Endothelial cell of umbilical vein (primary cell): ENCODE measurements around the gene MARK4. TPM values are rescaled to one million over a fixed set of nuclear protein-coding genes. Genes with fewer than 3 reads are reported as not detected.

ENCODE experiments used
- BruUV-seq: library from RNA; stranded (reverse); fragments of 400-500 nt; replicated peaks from 2 replicates; lab custom pipeline; 2021; lab: Mats Ljungman, UMichigan
- CTCF ChIA-PET: fragments of 300-600, 350-600 bp; sonication (Branson Sonifier 250); formaldehyde crosslinking; loops from one replicate; lab custom pipeline; 2021; ENCODE audit warnings: antibody characterized with exemption, inconsistent platforms; lab: Charles Lee
- POLR2A ChIA-PET: fragments of 300-600, 350-600 bp; sonication (Branson Sonifier 250); formaldehyde crosslinking; loops from one replicate; lab custom pipeline; 2021; ENCODE audit warnings: antibody characterized with exemption, inconsistent platforms; lab: Charles Lee
- DNase-seq: peaks from one replicate; pipeline ENCODE4 v3.0.0-alpha.2; 2011; ENCODE audit warnings: low read depth, low spot score
- FAIRE-seq: peaks from 2 replicates; lab custom pipeline; 2011; peaks lifted over from hg19 to GRCh38; lab: Jason Lieb, UNC
- H2AFZ ChIP-seq: 2 replicates; pipeline ENCODE4 v1.6.0; 2012; ENCODE audit warnings: low read depth, low read length, control low read depth, inconsistent platforms
- H3K27ac ChIP-seq: 2 replicates; pipeline ENCODE4 v1.5.1; 2011; ENCODE audit warnings: low read depth, mild to moderate bottlenecking, control low read depth, low read length, moderate library complexity; ENCODE audit not compliant: insufficient read depth
- H3K27me3 ChIP-seq, 2 experiments: 2 replicates each; pipeline versions ENCODE4 v1.6.0 to v1.6.1; 2011; ENCODE audit warnings: low read length in 2 of 2, mixed read lengths in 1 of 2; ENCODE audit not compliant: control insufficient read depth in 2 of 2, insufficient read depth in 2 of 2
- H3K36me3 ChIP-seq, 2 experiments: 2 replicates in 1 of 2; 3 replicates in 1 of 2; pipeline ENCODE4 v1.5.1; 2011; ENCODE audit warnings: low read length in 2 of 2, mild to moderate bottlenecking in 1 of 2, moderate library complexity in 1 of 2; ENCODE audit not compliant: control insufficient read depth in 2 of 2, insufficient read depth in 2 of 2; ENCODE audit errors: extremely low read depth in 1 of 2
- H3K4me1 ChIP-seq: 3 replicates; pipeline ENCODE4 v1.5.1; 2011; ENCODE audit warnings: mild to moderate bottlenecking, low read length; ENCODE audit not compliant: control insufficient read depth, insufficient read depth; ENCODE audit errors: extremely low read depth
- H3K4me2 ChIP-seq: 2 replicates; pipeline ENCODE4 v1.6.1; 2011; ENCODE audit warnings: low read length, control low read depth, mixed read lengths; ENCODE audit not compliant: insufficient read depth
- H3K4me3 ChIP-seq, 3 experiments: fragments of 200-600 bp in 1 of 3; sonication (generic), shearing (Covaris generic) in 1 of 3; replicated peaks in 1 of 3; 2 replicates each; pipeline ENCODE4 v1.5.1; 2011 to 2016; ENCODE audit warnings: control low read depth in 3 of 3, low read length in 3 of 3, mild to moderate bottlenecking in 2 of 3, inconsistent platforms in 1 of 3, low read depth in 1 of 3, moderate library complexity in 1 of 3; ENCODE audit not compliant: insufficient read depth in 1 of 3
- H3K79me2 ChIP-seq: 2 replicates; pipeline ENCODE4 v1.6.0; 2012; ENCODE audit warnings: low read length, inconsistent platforms; ENCODE audit not compliant: control insufficient read depth, insufficient read depth
- H3K9ac ChIP-seq: replicated peaks from 2 replicates; pipeline ENCODE3; 2011; ENCODE audit warnings: low read length, control low read depth; ENCODE audit not compliant: insufficient read depth; ENCODE audit errors: extremely low read depth
- H3K9me1 ChIP-seq: replicated peaks from 3 replicates; pipeline ENCODE4 v1.6.0; 2011; ENCODE audit warnings: mild to moderate bottlenecking, low read length; ENCODE audit not compliant: control insufficient read depth, insufficient read depth; ENCODE audit errors: extremely low read depth
- H3K9me3 ChIP-seq: replicated peaks from 2 replicates; pipeline ENCODE4 v1.5.1; 2012; ENCODE audit warnings: low read length, inconsistent platforms; ENCODE audit not compliant: control insufficient read depth, insufficient read depth
- H4K20me1 ChIP-seq: replicated peaks from 2 replicates; pipeline ENCODE3; 2011; ENCODE audit warnings: mild to moderate bottlenecking, low read length; ENCODE audit not compliant: control insufficient read depth, insufficient read depth; ENCODE audit errors: extremely low read depth
- FOS ChIP-seq: IDR thresholded peaks from 2 replicates; pipeline ENCODE4 v1.6.1; 2011; ENCODE audit warnings: mild to moderate bottlenecking, low read length, moderate library complexity, borderline replicate concordance; ENCODE audit not compliant: insufficient read depth
- GATA2 ChIP-seq: IDR thresholded peaks from 2 replicates; pipeline ENCODE4 v1.7.0; 2011; ENCODE audit warnings: low read depth, mild to moderate bottlenecking, moderate library complexity, mixed read lengths, low read length; ENCODE audit not compliant: insufficient read length, insufficient read depth
- POLR2A ChIP-seq: IDR thresholded peaks from 2 replicates; pipeline ENCODE4 v1.6.1; 2012; ENCODE audit warnings: low read depth, mild to moderate bottlenecking, control low read depth, low read length
- POLR2AphosphoS5 ChIP-seq: IDR thresholded peaks from 2 replicates; pipeline ENCODE4 v1.6.1; 2012; ENCODE audit warnings: low read depth, mild to moderate bottlenecking, control low read depth, low read length, moderate library complexity; ENCODE audit not compliant: insufficient read depth
- dilution Hi-C: fragments of 300-500 bp; cut with MboI; formaldehyde crosslinking; loops from one replicate; pipeline ENCODE4 v1.15.0; 2019; ENCODE audit warnings: low sequenced_read_pairs; ENCODE audit not compliant: extremely low pct_ligation_motif_present
- intact Hi-C: fragments of 100-400 bp; cut with micrococcal nuclease; formaldehyde crosslinking; loops from one replicate; pipeline ENCODE4 v1.10.0; 2022
- polyA plus RNA-seq, 4 experiments: library from polyadenylated mRNA; depleted of rRNA in 3 of 4; stranded (reverse) in 3 of 4; unstranded in 1 of 4; fragments of >200 nt; gene quantifications; 2 replicates each; pipeline versions ENCODE4 v1.2.1 to v1.2.3, GENCODE V29; 2011 to 2012; ENCODE audit warnings: missing spikeins in 1 of 4
- total RNA-seq: library from RNA; stranded (reverse); gene quantifications from 2 replicates; pipeline ENCODE4 v1.2.3, GENCODE V29; 2021
- TF ChIP-seq, protein P1 (sequence below), 2 donors: IDR thresholded peaks; 1 replicate in 1 of 2; 2 replicates in 1 of 2; pipeline ENCODE4 v1.5.1; 2011; ENCODE audit warnings: low read length in 2 of 2, mild to moderate bottlenecking in 2 of 2, moderate library complexity in 2 of 2, control low read depth in 1 of 2, inconsistent platforms in 1 of 2, low read depth in 1 of 2; ENCODE audit not compliant: insufficient read depth in 1 of 2; ENCODE audit errors: extremely low read depth in 1 of 2

The MARK4 gene
- total and polyA plus RNA-seq, 2 donors (not counting 3 experiments of a cell fraction or from before 2014, with no cell fraction given), result 13.9 to 51.6 TPM

DNA sequence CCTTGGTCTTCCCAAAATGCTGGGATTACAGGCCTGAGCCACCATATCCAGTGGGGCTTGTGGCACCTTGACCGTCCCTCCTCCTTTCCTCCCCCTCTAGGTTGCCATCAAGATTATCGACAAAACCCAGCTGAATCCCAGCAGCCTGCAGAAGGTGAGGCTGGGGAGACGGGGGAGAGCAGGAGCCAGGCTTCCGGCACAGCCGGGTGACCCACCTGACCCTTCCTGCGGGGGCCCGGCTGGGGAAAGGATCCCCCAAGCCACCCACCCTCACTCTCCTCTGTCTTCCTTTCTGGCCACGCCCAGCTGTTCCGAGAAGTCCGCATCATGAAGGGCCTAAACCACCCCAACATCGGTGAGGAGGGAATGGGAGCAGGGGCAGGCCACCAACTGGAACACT, 11.9 kb downstream of the MARK4 start:
- Histone ChIP-seq H3K79me2 (no peaks in the 10 kb centered on the region), H3K27ac (no peak overlapping the region), H3K9me3 (no peaks in the 10 kb centered on the region), H3K4me3 (no peak overlapping the region), H4K20me1 (no peaks in the 10 kb centered on the region), H3K4me1 (no peaks in the 10 kb centered on the region), H3K36me3 (peaks cover 0 to 14% of the 10 kb centered on the region in 2 experiments), H3K9ac (no peak overlapping the region), H3K9me1 (no peaks in the 10 kb centered on the region), H3K4me2 (no peak overlapping the region), H2AFZ (no peak overlapping the region), H3K27me3 (no peaks in the 10 kb centered on the region)
- intact Hi-C loops (no loop called here), dilution Hi-C loops (no loop called here)
- no peak for FAIRE-seq
- BruUV-seq, result no TSS peak
- ChIA-PET CTCF (no interaction called here), POLR2A (no interaction called here)
- no peak for DNase-seq
- TF ChIP-seq FOS, result no peak

DNA sequence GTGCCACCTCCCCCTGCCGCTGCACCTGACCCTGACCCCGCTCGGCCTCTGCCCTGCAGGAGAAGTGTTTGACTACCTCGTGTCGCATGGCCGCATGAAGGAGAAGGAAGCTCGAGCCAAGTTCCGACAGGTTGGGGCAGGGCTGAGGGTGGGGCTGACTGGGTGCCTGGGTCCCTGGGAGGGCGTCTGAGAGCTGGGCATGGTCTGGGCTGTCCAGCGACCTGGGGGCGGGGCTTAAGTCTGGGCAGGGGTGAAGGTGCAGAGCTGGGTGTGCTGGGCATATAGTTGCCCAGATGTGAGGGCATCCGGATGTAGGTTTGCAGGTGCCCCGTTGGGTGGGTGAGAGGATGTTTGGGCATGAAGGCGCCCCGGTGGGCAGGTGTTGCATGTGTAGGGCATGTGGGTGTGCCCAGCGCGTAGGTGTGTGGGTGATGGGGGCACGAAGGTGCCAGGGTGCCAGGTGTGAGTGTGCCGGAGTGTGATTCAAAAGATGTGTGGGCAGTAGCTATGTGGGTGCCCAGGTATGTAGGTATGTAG, 13.8 kb downstream of the MARK4 start:
- H3K4me1 ChIP-seq, result no peaks in the 10 kb centered on the region
- dilution Hi-C loops (no loop called here), intact Hi-C loops (no loop called here)
- no peak overlapping the region for H3K9ac ChIP-seq
- no peak overlapping the region for H3K27ac ChIP-seq
- no peaks in the 10 kb centered on the region for H3K27me3 ChIP-seq
- no peaks in the 10 kb centered on the region for H3K9me3 ChIP-seq
- POLR2A ChIA-PET, result no interaction called here
- DNase-seq, result no peak
- peaks cover 0 to 11% of the 10 kb centered on the region in 2 experiments for H3K36me3 ChIP-seq
- BruUV-seq, result no TSS peak
- no peak overlapping the region for H2AFZ ChIP-seq
- no peaks in the 10 kb centered on the region for H4K20me1 ChIP-seq
- CTCF ChIA-PET, result no interaction called here
- no peak for FAIRE-seq
- no peaks in the 10 kb centered on the region for H3K79me2 ChIP-seq
- no peak overlapping the region for H3K4me3 ChIP-seq
- no peak overlapping the region for H3K4me2 ChIP-seq
- no peaks in the 10 kb centered on the region for H3K9me1 ChIP-seq
- no peak for TF ChIP-seq POLR2AphosphoS5
- TF ChIP-seq POLR2A, result no peak
- TF ChIP-seq, protein P1, sequence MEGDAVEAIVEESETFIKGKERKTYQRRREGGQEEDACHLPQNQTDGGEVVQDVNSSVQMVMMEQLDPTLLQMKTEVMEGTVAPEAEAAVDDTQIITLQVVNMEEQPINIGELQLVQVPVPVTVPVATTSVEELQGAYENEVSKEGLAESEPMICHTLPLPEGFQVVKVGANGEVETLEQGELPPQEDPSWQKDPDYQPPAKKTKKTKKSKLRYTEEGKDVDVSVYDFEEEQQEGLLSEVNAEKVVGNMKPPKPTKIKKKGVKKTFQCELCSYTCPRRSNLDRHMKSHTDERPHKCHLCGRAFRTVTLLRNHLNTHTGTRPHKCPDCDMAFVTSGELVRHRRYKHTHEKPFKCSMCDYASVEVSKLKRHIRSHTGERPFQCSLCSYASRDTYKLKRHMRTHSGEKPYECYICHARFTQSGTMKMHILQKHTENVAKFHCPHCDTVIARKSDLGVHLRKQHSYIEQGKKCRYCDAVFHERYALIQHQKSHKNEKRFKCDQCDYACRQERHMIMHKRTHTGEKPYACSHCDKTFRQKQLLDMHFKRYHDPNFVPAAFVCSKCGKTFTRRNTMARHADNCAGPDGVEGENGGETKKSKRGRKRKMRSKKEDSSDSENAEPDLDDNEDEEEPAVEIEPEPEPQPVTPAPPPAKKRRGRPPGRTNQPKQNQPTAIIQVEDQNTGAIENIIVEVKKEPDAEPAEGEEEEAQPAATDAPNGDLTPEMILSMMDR (IDR thresholded peaks at IDR 0.05; ENCODE audit: extremely low read depth in 1 of 2, insufficient read depth in 1 of 2, low read depth in 1 of 2, low read length in 2 of 2), result no peak
- no peak for TF ChIP-seq GATA2
